ENCODE data around the gene SLC12A3.

Gene SLC12A3

GRCh38 chr16:56886826-56887225 is 21.8 kb downstream of the SLC12A3 start:
- TF ChIP-seq, protein P1, sequence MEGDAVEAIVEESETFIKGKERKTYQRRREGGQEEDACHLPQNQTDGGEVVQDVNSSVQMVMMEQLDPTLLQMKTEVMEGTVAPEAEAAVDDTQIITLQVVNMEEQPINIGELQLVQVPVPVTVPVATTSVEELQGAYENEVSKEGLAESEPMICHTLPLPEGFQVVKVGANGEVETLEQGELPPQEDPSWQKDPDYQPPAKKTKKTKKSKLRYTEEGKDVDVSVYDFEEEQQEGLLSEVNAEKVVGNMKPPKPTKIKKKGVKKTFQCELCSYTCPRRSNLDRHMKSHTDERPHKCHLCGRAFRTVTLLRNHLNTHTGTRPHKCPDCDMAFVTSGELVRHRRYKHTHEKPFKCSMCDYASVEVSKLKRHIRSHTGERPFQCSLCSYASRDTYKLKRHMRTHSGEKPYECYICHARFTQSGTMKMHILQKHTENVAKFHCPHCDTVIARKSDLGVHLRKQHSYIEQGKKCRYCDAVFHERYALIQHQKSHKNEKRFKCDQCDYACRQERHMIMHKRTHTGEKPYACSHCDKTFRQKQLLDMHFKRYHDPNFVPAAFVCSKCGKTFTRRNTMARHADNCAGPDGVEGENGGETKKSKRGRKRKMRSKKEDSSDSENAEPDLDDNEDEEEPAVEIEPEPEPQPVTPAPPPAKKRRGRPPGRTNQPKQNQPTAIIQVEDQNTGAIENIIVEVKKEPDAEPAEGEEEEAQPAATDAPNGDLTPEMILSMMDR (conservative IDR thresholded peaks at IDR 0.05; ENCODE audit: low read depth, low read length) = no peak
- no peak for DNase-seq (ENCODE audit: low read depth)
- no peak overlapping the region for H3K4me3 ChIP-seq (ENCODE audit: low read depth, low read length)

- TF ChIP-seq, protein P1 (conservative IDR thresholded peaks at IDR 0.05; ENCODE audit: low read depth, low read length) = no peak
- no peak for DNase-seq (ENCODE audit: low read depth)
- H3K4me3 ChIP-seq (ENCODE audit: low read depth, low read length) = no peak overlapping the region
Measured at GRCh38 chr16:56888806-56889205, 23.8 kb downstream of the SLC12A3 start.

DNA sequence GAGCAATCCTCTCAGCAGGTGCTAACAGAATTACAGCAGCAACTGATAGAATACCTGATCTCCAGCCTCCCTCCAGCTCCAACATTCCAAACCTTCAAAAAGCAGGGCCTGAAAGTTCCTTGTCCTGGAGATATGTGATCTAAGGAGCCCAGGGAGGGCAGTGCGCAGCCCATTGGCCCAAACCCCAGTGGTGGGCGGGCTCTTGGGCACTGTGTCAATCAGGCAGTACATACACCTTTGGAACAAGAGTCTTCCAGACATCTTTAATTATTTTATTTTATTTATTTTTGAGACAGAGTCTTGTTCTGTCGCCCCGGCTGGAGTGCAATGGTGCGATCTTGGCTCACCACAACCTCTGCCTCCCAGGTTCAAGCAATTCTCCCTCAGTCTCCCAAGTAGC is 24.2 kb downstream of the SLC12A3 start:
- no peak for DNase-seq (ENCODE audit: low read depth)
- TF ChIP-seq, protein P1 (conservative IDR thresholded peaks at IDR 0.05; ENCODE audit: low read depth, low read length) = no peak
- no peak overlapping the region for H3K4me3 ChIP-seq (ENCODE audit: low read depth, low read length)

DNA sequence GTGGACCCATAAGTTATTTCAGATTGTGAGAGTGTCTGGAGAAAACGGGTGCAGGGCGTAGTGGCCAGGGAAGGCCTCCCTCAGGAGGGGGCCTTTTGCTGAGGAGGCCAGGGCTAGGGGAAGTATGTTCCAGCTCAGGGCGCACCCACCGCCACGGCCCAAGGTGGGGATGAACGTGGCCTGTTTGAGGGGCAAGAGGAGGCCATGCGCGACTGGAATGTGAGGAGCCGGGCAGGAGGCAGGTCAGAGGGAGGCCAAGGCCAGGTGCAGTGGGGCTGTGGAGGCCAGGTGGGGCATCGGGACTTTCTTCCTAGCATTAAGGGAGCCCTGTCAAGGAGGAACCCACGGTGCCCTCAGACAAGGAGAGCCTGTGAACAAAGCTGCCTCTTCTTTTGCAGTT is 26.7 kb downstream of the SLC12A3 start:
- H3K4me3 ChIP-seq (ENCODE audit: low read depth, low read length) = no peak overlapping the region
- TF ChIP-seq, protein P1 (conservative IDR thresholded peaks at IDR 0.05; ENCODE audit: low read depth, low read length) = no peak
- no peak for DNase-seq (ENCODE audit: low read depth)

- no peak for DNase-seq (ENCODE audit: low read depth)
- TF ChIP-seq, protein P1 (conservative IDR thresholded peaks at IDR 0.05; ENCODE audit: low read depth, low read length) = no peak
Measured at GRCh38 chr16:56892705-56893104, 27.7 kb downstream of the SLC12A3 start.

GRCh38 chr16:56894331-56894917 is 29.4 kb downstream of the SLC12A3 start:
- DNase-seq (ENCODE audit: low read depth) = no peak
- TF ChIP-seq, protein P1 (conservative IDR thresholded peaks at IDR 0.05; ENCODE audit: low read depth, low read length) = no peak
- no peak overlapping the region for H3K4me3 ChIP-seq (ENCODE audit: low read depth, low read length)

More at GRCh38 chr16:56892705-56893104, 27.7 kb downstream of the SLC12A3 start:
- no peak overlapping the region for H3K4me3 ChIP-seq (ENCODE audit: low read depth, low read length)

- no peak overlapping the region for H3K4me3 ChIP-seq (ENCODE audit: low read depth, low read length)
- DNase-seq (ENCODE audit: low read depth) = no peak
Measured at GRCh38 chr16:56895813-56896212, 30.8 kb downstream of the SLC12A3 start.

More at GRCh38 chr16:56895813-56896212, 30.8 kb downstream of the SLC12A3 start:
- TF ChIP-seq, protein P1 (conservative IDR thresholded peaks at IDR 0.05; ENCODE audit: low read depth, low read length) = no peak
